ENCODE measurements around the gene ZFPL1.
"Not testable (repeated sequence)": the region's sequence is repeated elsewhere in the genome, so short reads cannot be mapped to it uniquely, and the experiment has no call there.

Gene ZFPL1

DNA sequence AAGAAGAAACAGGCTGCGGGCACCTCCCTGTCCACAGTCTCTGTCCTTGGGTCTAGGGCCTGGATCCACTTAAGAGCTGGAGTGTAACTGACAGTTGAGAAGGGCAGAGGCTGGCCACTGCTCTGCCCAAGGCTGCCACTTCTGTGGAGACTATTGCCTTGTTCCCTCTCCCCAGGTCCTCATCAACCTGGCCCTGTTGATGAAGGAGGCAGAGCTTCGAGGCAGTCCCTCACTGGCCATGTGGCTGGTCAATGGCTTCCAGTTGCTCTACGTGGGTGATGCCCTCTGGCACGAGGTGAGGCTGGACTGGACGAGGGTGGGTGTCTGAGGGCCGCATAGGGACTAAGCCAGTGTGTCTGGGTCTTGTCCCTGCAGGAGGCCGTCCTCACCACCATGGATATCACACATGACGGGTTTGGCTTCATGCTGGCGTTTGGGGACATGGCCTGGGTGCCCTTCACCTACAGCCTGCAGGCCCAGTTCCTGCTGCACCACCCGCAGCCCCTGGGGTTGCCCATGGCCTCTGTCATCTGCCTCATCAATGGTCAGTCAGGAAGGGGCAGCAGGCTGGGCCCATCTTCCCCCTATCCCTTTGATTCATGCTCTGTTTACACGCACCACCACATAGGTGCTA lies 30.6 kb downstream of the ZFPL1 start:
- no peak for DNase-seq (ENCODE audit: low read depth)
- TF ChIP-seq CTCF (conservative IDR thresholded peaks at IDR 0.05; ENCODE audit: low read length) = no peak
- no peak overlapping the region for H3K4me3 ChIP-seq (ENCODE audit: low read length)

DNA sequence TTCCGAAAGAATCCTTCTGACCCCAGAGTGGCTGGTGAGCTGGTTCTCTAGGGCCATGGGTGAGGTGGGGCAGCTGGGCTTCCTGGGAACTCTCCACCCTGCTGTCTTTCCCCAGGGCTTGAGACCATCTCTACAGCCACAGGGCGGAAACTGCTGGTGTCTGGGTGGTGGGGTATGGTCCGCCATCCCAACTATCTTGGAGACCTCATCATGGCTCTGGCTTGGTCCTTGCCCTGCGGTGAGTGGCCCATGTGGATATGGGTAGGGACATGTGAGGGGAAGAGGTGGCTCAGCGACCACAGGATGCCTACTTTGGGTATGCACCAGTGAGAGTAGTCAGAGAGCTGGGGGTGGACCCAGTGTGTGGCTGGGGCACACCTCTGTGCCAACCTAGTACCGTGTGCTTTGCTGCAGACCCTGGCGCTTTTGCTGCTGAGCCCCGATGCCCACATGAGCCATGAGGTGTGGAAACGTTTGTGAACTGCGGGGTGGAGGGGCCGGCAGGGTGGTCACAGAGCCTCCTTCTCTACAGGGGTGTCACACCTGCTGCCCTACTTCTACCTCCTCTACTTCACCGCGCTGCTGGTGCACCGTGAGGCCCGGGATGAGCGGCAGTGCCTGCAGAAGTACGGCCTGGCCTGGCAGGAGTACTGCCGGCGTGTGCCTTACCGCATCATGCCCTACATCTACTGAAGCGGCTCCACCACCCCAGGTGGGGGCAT lies 31.5 kb downstream of the ZFPL1 start:
- no peak for DNase-seq (ENCODE audit: low read depth)
- no peak overlapping the region for H3K4me3 ChIP-seq (ENCODE audit: low read length)
- TF ChIP-seq CTCF (conservative IDR thresholded peaks at IDR 0.05; ENCODE audit: low read length) = no peak

DNA sequence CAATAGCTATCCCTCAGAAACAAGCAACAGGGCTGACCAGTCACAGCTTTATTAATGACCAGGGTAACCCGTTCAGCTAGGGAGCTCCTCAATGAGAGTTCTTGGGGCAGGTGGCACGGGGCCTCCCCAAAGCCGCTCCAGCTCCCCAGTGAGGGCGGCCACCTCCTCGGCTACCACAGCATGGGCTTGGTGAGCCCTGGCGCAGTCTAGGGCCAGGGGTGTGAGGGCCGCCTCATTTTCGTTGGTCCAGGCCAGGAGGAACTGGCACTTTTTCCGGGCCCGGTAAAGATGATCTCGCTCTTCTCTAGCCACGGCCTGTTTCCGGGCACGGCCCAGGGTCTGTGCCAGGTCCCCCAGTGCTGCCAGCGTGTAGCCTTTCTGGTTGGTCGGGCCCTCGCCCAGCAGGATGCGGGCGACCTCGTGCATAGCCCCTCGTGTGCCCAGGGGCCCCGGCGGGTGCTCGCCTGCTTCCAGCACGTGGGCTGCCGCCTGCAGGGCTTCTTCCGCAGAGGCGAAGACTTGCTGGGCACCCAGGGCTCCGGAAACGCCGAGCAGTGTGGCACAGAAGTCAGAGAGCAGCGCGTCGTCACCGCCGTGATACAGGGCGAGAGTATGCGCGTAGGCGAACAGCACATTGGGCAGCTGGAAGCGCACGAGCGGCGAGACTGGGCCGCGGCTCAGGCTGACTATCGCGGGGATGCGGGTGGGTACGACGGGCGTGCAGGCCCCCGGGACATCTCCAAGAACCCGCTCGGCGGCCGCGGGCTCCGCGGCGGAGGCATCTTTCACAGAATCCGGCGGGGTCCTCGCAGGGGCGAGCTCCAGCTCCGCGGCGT lies 32.6 kb downstream of the ZFPL1 start:
- DNase-seq (ENCODE audit: low read depth) = peak; percentile 66

DNA sequence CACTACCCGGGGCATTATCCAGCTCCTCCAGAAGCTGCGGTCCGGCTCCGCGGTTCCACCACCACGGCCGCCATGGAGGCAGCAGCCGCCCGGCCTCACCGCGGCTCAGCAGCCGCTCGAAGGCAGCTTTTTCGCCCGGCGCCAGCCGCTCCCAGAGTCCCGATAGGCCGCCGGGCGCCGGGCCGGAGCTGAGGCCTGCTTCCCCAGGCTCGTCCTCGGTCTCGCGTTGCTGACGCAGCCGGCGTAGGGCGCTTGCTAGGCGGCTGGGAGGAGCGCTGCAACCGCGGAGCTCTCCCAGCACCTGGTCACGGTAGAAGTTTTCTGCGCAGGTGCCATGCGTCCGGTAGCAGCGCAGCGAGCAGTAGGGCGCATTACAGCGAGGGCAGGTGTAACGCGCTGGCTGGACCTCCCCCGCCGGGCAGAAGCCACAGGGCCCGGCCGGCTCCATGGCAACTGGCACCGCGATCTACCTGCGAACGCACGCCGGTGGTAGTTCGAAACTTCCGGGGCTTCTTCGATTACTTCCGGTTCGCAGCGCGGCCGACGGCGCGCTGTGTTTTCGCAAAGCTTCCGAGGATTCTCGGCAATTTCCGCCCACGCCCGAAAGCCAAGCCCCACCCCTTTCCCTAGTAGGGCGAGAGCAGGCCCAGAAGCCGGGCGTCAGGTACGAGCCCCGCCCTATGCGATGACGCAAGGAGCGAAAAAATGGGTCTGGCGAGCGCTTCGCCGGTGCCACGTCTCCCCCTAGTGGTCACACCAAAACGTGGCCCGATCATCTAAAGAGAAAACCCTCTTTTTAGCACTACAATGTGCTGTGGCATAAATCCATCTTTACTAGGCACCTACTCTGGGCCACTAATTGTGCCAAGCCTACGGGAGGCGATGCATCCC lies 33.4 kb downstream of the ZFPL1 start, which contains the start of gene ZNHIT2:
TSS of gene ZNHIT2 (minus strand) at position 496 of the 891 bp plus-strand sequence. CDS start at position 448, 48 bp downstream.
- peak; percentile 85 for TF ChIP-seq CTCF (conservative IDR thresholded peaks at IDR 0.05; ENCODE audit: low read length)
- peak within 1 kb of the TSS; percentile 94 for H3K4me3 ChIP-seq (ENCODE audit: low read length)
- peak; percentile 98 for DNase-seq (ENCODE audit: low read depth)

More for the DNA sequence above, 32.6 kb downstream of the ZFPL1 start:
- TF ChIP-seq CTCF (conservative IDR thresholded peaks at IDR 0.05; ENCODE audit: low read length) = no peak
- H3K4me3 ChIP-seq (ENCODE audit: low read length) = peak overlapping the region; percentile 94

- DNase-seq (ENCODE audit: low read depth) = no peak
- no peak overlapping the region for H3K4me3 ChIP-seq (ENCODE audit: low read length)
- TF ChIP-seq CTCF (conservative IDR thresholded peaks at IDR 0.05; ENCODE audit: low read length) = no peak
These were observed 34.2 kb downstream of the ZFPL1 start for GRCh38 chr11:65118097-65118837.

DNA sequence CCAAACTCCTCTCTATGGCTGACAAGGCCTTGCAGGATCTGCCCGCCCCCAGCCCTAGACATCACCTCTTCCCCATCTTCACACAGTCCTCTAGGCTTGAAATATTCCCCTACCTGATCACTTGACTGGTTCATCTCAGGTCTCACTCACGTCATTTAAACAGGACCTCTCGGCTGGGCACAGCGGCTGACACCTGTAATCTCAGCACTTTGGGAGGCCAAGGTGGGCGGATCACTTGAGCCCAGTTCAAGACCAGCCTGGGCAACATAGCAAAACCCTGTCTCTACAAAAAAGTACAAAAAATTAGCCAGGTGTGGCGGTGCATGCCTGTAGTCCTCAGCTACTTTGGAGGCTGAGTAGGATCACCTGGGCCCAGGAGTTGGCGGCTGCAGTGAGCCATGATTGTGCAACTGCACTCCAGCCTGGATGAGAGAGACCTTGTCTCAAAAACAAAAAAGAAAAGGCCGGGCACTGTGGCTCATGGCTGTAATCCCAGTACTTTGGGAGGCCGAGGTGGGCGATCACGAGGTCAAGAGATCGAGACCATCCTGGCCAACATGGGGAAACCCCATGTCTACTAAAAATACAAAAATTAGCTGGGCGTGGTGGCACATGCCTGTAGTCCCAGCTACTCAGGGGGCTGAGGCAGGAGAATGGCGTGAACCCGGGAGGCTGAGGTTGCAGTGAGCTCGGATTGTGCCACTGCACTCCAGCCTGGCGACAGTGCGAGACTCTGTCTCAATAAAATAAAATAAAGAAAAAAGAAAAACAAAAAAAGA lies 35.1 kb downstream of the ZFPL1 start:
- not testable (repeated sequence) for H3K4me3 ChIP-seq (ENCODE audit: low read length)

More for the DNA sequence above, 35.1 kb downstream of the ZFPL1 start:
- not testable (repeated sequence) for DNase-seq (ENCODE audit: low read depth)

Data from AG10803 (cell line).